SJCRH30 (cell line): Measurements from ENCODE around the gene RNF186. TPM values are rescaled to one million over a fixed set of nuclear protein-coding genes. Genes with fewer than 3 reads are reported as not detected.

Experiments used
- DNase-seq, 2 experiments: peaks; one replicate each; pipeline ENCODE4 v3.0.0-alpha.2; 2015 to 2020
- H3K27ac ChIP-seq: fragments of 250-450 bp; sonication (Bioruptor Pico); 2 replicates; pipeline ENCODE4 v1.5.1; 2020; ENCODE audit warnings: mild to moderate bottlenecking, moderate library complexity
- H3K27me3 ChIP-seq: fragments of 250-450 bp; sonication (Bioruptor Pico); 2 replicates; pipeline ENCODE4 v1.5.1; 2020; ENCODE audit warnings: mild to moderate bottlenecking, moderate library complexity
- H3K36me3 ChIP-seq: fragments of 250-450 bp; sonication (Bioruptor Pico); 2 replicates; pipeline ENCODE4 v1.5.1; 2020; ENCODE audit warnings: mild to moderate bottlenecking, moderate library complexity
- H3K4me1 ChIP-seq: fragments of 250-450 bp; sonication (Bioruptor Pico); 2 replicates; pipeline ENCODE4 v1.5.1; 2020; ENCODE audit warnings: mild to moderate bottlenecking, moderate library complexity
- H3K4me3 ChIP-seq: fragments of 250-450 bp; sonication (Bioruptor Pico); 2 replicates; pipeline ENCODE4 v1.5.1; 2020; ENCODE audit warnings: mild to moderate bottlenecking, moderate library complexity
- H3K9me3 ChIP-seq: fragments of 250-450 bp; sonication (Bioruptor Pico); replicated peaks from 2 replicates; pipeline ENCODE4 v1.5.1; 2020; ENCODE audit warnings: mild to moderate bottlenecking, moderate library complexity
- total RNA-seq: library from RNA; depleted of rRNA; stranded (reverse); fragments of >200 nt; shearing (Covaris generic); gene quantifications from 2 replicates; pipeline ENCODE4 v1.2.3, GENCODE V29; 2014

The RNF186 gene
- total RNA-seq, 1 experiment from 2014 or later, result 0.73 TPM

DNA sequence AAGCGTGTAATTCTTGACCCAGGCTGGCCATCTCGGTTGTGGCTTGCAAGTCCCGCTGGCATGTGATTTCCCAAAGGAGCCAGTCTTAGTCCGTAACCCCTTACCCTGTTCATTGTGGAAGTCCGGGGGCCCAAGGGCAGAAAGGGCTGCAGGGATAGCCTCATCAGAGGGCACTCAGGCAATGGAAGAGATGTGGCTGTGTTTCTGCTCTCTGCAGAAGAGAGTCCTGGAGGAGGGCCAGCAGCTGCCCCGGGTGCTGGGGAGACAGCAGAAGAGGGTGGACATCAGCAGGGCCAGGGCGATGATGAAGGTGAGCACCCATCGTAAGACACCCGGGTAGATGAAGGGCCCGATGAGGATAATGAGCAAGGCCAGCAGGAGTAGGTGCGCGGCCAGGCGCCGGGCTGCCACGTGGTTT is 830 bp downstream of the RNF186 start:
- Histone ChIP-seq H3K4me3 (no peak overlapping the region; the same call in 1 of the 2 replicates), H3K9me3 (0 out of 2 replicates have a peak, but pooled peaks cover 4% of the 10 kb centered on the region), H3K27ac (no peak overlapping the region), H3K4me1 (peaks cover 37% of the 10 kb centered on the region), H3K27me3 (no peaks in the 10 kb centered on the region), H3K36me3 (no peaks in the 10 kb centered on the region)
- DNase-seq, result peak; percentile 20 to 55

GRCh38 chr1:19813643-19813960 is 1.5 kb downstream of the RNF186 start:
- Histone ChIP-seq H3K4me3 (no peak overlapping the region), H3K9me3 (0 out of 2 replicates have a peak, but pooled peaks cover 5% of the 10 kb centered on the region), H3K4me1 (peaks cover 37% of the 10 kb centered on the region), H3K36me3 (no peaks in the 10 kb centered on the region), H3K27me3 (no peaks in the 10 kb centered on the region), H3K27ac (no peak overlapping the region)
- no peak for DNase-seq

DNA sequence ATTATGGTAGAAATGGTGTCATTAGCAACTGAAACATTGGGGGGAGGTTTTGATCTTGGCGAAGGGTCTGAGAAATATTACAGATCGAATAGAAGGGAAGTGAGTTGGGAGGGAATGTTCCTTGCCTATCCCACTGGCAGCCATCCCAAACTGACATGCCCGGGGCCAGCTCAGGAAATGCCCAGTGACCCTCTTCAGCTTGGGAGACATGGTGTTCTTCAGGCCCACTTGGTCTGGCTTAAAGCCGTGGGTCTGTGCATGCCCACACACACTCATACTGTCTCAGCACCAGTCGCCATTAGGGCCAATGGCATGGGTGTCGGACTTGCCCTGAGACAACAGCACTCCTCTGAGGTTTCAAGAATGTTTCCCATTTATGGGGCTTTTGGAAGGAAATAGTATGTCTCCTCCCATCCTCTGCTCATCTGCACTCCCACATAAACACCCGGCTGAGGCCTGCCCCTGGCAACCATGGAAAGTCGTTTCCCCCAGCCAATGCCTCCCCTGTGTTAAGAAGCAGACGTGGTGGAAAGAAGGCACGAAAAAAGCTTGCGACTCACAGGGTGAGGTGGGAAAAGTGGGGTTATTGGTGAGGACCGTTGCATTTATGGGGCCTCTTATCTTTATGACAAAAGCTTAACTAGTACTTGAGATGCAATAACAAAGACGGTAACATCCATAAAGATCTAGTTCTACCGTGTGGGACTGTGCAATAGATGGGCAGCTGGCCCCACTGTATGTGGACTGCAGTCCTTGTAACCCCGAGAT is 2.0 kb downstream of the RNF186 start:
- no peak for DNase-seq
- Histone ChIP-seq H3K9me3 (0 out of 2 replicates have a peak, but pooled peaks cover 5% of the 10 kb centered on the region), H3K36me3 (no peaks in the 10 kb centered on the region), H3K27ac (no peak overlapping the region), H3K4me3 (no peak overlapping the region), H3K4me1 (peaks cover 37% of the 10 kb centered on the region), H3K27me3 (no peaks in the 10 kb centered on the region)

GRCh38 chr1:19811206-19811851 is 3.8 kb downstream of the RNF186 start:
- peak; percentile 51 to 60 for DNase-seq
- H3K36me3 ChIP-seq, result no peaks in the 10 kb centered on the region
- H3K9me3 ChIP-seq, result 0 out of 2 replicates have a peak, but pooled peaks cover 5% of the 10 kb centered on the region
- no peak overlapping the region for H3K4me3 ChIP-seq
- peaks cover 29% of the 10 kb centered on the region for H3K4me1 ChIP-seq
- no peaks in the 10 kb centered on the region for H3K27me3 ChIP-seq
- no peak overlapping the region for H3K27ac ChIP-seq

- H3K27ac ChIP-seq, result no peak overlapping the region
- DNase-seq, result peak; percentile 39 to 65
- H3K4me1 ChIP-seq, result peaks cover 8% of the 10 kb centered on the region
- H3K9me3 ChIP-seq, result 0 out of 2 replicates have a peak, but pooled peaks cover 5% of the 10 kb centered on the region
- no peaks in the 10 kb centered on the region for H3K27me3 ChIP-seq
- no peaks in the 10 kb centered on the region for H3K36me3 ChIP-seq
- no peak overlapping the region for H3K4me3 ChIP-seq
These were observed 5.9 kb downstream of the RNF186 start for GRCh38 chr1:19809044-19809750.

GRCh38 chr1:19808351-19808750 is 6.7 kb downstream of the RNF186 start:
- Histone ChIP-seq H3K9me3 (0 out of 2 replicates have a peak, but pooled peaks cover 5% of the 10 kb centered on the region), H3K4me1 (no peaks in the 10 kb centered on the region)
- no peak for DNase-seq

DNA sequence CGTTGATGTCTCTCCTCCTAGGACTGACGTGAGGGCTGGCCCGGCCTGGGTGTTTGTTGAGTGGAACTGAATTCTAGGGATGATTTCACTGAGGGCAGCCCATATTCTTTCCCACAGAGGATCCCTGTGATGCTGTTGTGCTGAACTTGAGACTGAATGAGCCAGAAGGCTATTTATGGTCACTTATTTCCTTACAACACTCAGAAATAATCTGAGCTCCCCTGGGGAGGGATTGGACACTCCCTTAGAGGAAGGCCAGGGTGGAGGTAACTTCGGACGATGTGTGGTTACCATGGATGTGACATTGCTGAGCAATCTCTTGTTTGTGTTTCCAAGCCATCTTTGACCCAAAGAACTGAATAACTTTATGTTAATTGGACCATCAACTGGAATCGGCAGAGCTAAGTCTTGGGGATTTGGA is 10.2 kb downstream of the RNF186 start:
- DNase-seq, result no peak
- no peak overlapping the region for H3K4me3 ChIP-seq
- no peaks in the 10 kb centered on the region for H3K36me3 ChIP-seq
- peaks cover 3% of the 10 kb centered on the region; the same call in 1 of the 2 replicates for H3K4me1 ChIP-seq
- 0 out of 2 replicates have a peak, but pooled peaks cover 5% of the 10 kb centered on the region for H3K9me3 ChIP-seq
- H3K27ac ChIP-seq, result no peak overlapping the region
- no peaks in the 10 kb centered on the region for H3K27me3 ChIP-seq

More at GRCh38 chr1:19808351-19808750, 6.7 kb downstream of the RNF186 start:
- Histone ChIP-seq H3K4me3 (no peak overlapping the region), H3K27ac (no peak overlapping the region), H3K27me3 (no peaks in the 10 kb centered on the region), H3K36me3 (no peaks in the 10 kb centered on the region)

DNA sequence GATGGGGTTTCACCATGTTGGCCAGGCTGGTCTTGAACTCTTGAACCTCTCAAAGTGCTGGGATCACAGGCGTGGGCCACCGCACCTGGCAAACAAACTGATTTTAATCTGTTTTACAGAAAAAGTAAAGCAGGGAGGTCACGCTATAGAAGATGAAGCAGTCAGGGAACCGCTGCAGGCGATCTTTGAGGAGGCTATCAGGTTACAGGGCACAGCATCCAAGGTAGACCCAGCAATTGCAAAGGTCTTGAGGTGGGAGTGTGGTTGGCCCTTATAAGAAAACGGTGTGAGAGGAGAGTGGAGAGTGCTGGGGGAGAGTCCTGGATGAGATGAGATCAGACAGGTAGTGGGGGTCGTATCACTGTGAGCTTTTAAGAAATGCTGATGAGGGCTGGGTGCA is 12.8 kb downstream of the RNF186 start:
- no peaks in the 10 kb centered on the region for H3K27me3 ChIP-seq

GRCh38 chr1:19800076-19800804 is 14.8 kb downstream of the RNF186 start:
- H3K36me3 ChIP-seq, result no peaks in the 10 kb centered on the region
- H3K9me3 ChIP-seq, result no peaks in the 10 kb centered on the region
- H3K27me3 ChIP-seq, result no peaks in the 10 kb centered on the region
- H3K4me3 ChIP-seq, result peak overlapping the region; percentile 14; the same call in 1 of the 2 replicates
- H3K4me1 ChIP-seq, result peaks cover 8% of the 10 kb centered on the region; the same call in 1 of the 2 replicates
- H3K27ac ChIP-seq, result no peak overlapping the region
- DNase-seq, result peak; percentile 44 to 51

More for the DNA sequence above, 12.8 kb downstream of the RNF186 start:
- Histone ChIP-seq H3K9me3 (no peaks in the 10 kb centered on the region), H3K36me3 (no peaks in the 10 kb centered on the region), H3K4me3 (no peak overlapping the region), H3K27ac (no peak overlapping the region), H3K4me1 (peaks cover 8% of the 10 kb centered on the region; the same call in 1 of the 2 replicates)
- peak; percentile 25 to 62 for DNase-seq

- peak within 1 kb of the TSS; percentile 14; the same call in 1 of the 2 replicates for H3K4me3 ChIP-seq
- no peak within 1 kb of the TSS for H3K27ac ChIP-seq
- H3K4me1 ChIP-seq, result peaks cover 8% of the 10 kb centered on the region; the same call in 1 of the 2 replicates
- H3K27me3 ChIP-seq, result no peaks in the 10 kb centered on the region
- no peaks in the 10 kb centered on the region for H3K36me3 ChIP-seq
- no peaks in the 10 kb centered on the region for H3K9me3 ChIP-seq
- no peak for DNase-seq
These were observed 15.6 kb downstream of the RNF186 start, which contains the start of gene TMCO4 for GRCh38 chr1:19799230-19800075. TSS of gene TMCO4 (minus strand) at chr1:19799916. CDS start at chr1:19780758, 19,158 bp downstream.

DNA sequence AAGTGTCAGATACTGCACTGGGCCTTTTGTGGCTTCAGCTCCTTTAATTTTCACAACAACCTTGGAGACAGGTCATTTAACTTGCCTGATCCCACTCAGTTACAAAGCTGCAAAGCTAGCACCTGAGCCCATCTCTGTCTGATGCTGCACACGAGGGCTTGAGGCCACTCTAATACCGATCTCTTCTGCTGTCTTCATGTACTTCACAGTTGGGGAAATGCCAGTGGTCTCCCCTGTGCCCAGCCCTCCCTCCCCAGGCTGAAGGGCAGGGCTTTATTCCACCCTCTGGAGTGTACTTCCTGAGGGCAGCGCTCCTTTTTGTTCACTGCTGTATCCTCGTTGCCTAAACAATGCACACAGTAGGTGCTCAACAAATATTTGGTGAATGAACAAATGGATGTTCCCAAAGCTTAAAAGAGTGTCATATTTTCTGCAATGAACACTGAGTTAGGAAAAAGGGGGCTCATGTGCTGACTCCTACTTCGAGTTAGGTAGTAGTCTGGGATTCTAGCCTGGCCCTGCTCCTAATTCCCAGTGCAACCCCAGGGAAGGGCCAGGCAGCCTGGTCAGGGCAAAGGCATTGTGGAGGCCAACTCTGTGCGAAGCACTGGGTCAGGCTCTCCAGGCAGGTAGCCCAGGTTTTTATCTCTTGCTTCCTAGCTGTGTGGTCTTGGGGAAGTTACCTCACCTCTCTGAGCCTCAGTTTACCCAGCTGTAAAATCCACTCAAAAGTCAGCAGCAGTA is 16.4 kb downstream of the RNF186 start:
- Histone ChIP-seq H3K27me3 (no peaks in the 10 kb centered on the region), H3K27ac (no peak overlapping the region), H3K4me3 (no peak overlapping the region), H3K4me1 (peaks cover 8% of the 10 kb centered on the region; the same call in 1 of the 2 replicates), H3K36me3 (no peaks in the 10 kb centered on the region), H3K9me3 (no peaks in the 10 kb centered on the region)
- DNase-seq, result no peak

GRCh38 chr1:19797827-19798226 is 17.3 kb downstream of the RNF186 start:
- DNase-seq, result no peak
- Histone ChIP-seq H3K4me3 (no peak overlapping the region), H3K36me3 (no peaks in the 10 kb centered on the region), H3K27me3 (no peaks in the 10 kb centered on the region), H3K27ac (no peak overlapping the region), H3K9me3 (no peaks in the 10 kb centered on the region), H3K4me1 (peaks cover 8% of the 10 kb centered on the region; the same call in 1 of the 2 replicates)

GRCh38 chr1:19794583-19794982 is 20.5 kb downstream of the RNF186 start:
- Histone ChIP-seq H3K27me3 (no peaks in the 10 kb centered on the region), H3K36me3 (no peaks in the 10 kb centered on the region), H3K4me3 (no peak overlapping the region), H3K9me3 (peaks cover 3% of the 10 kb centered on the region; the same call in 1 of the 2 replicates), H3K27ac (no peak overlapping the region), H3K4me1 (0 out of 2 replicates have a peak, but pooled peaks cover 5% of the 10 kb centered on the region)
- no peak for DNase-seq
